ENCODE results near the gene NDUFS5.
"Not testable (repeated sequence)": the region's sequence is repeated elsewhere in the genome, so short reads cannot be mapped to it uniquely, and the experiment has no call there.

Gene NDUFS5

GRCh38 chr1:39050001-39050400, 23.9 kb downstream of the NDUFS5 start:
- Histone ChIP-seq H3K4me1 (ENCODE audit: control insufficient read depth, insufficient read depth, low read length) (no peaks in the 10 kb centered on the region), H3K36me3 (ENCODE audit: control insufficient read depth, insufficient read depth, low read length) (no peaks in the 10 kb centered on the region), H3K4me3 (ENCODE audit: low read length) (no peak overlapping the region), H3K27me3 (ENCODE audit: control insufficient read depth, insufficient read depth, low read length) (no peaks in the 10 kb centered on the region), H3K9me3 (ENCODE audit: control insufficient read depth, low read length) (no peaks in the 10 kb centered on the region), H3K9ac (ENCODE audit: low read length) (no peak overlapping the region)

DNA sequence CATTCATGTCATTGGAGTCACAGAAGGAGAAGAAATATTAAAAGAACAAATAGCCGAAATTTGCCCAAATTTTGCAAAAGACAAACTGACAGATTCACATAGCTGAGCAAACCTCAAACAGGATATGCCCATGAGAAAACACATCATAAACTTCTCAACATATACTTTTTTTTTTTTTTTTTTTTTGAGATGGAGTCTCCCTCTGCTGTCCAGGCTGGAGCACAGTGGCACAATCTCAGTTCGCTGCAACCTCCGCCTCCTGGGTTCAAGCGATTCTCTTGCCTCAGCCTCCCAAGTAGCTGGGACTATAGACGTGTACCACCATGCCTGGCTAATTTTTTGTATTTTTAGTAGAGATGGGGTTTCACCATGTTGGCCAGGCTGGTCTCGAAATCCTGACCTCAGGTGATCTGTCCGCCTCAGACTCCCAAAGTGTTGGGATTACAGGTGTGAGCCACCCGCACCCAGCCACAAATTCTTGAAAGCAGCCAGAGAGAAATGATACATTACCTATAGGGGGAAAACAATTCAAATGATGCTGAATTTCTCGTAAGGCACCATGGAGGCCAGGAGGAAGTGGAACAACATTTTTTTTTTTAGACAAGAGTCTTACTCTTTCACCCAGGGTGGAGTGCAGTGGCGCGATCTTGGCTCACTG, 25.2 kb downstream of the NDUFS5 start:
- not testable (repeated sequence) for H3K4me3 ChIP-seq (ENCODE audit: low read length); H3K36me3 ChIP-seq (ENCODE audit: control insufficient read depth, insufficient read depth, low read length); H3K27me3 ChIP-seq (ENCODE audit: control insufficient read depth, insufficient read depth, low read length); H3K9me3 ChIP-seq (ENCODE audit: control insufficient read depth, low read length); H3K4me1 ChIP-seq (ENCODE audit: control insufficient read depth, insufficient read depth, low read length); H3K9ac ChIP-seq (ENCODE audit: low read length)

- H3K27me3 ChIP-seq (ENCODE audit: control insufficient read depth, insufficient read depth, low read length) = no peaks in the 10 kb centered on the region
- no peaks in the 10 kb centered on the region for H3K36me3 ChIP-seq (ENCODE audit: control insufficient read depth, insufficient read depth, low read length)
- no peaks in the 10 kb centered on the region for H3K9me3 ChIP-seq (ENCODE audit: control insufficient read depth, low read length)
- H3K4me1 ChIP-seq (ENCODE audit: control insufficient read depth, insufficient read depth, low read length) = no peaks in the 10 kb centered on the region
- no peak overlapping the region for H3K9ac ChIP-seq (ENCODE audit: low read length)
- H3K4me3 ChIP-seq (ENCODE audit: low read length) = no peak overlapping the region
Measured at GRCh38 chr1:39051956-39052355, 25.8 kb downstream of the NDUFS5 start.

- H3K9ac ChIP-seq (ENCODE audit: low read length); H3K4me3 ChIP-seq (ENCODE audit: low read length); H3K4me1 ChIP-seq (ENCODE audit: control insufficient read depth, insufficient read depth, low read length); H3K27me3 ChIP-seq (ENCODE audit: control insufficient read depth, insufficient read depth, low read length); H3K36me3 ChIP-seq (ENCODE audit: control insufficient read depth, insufficient read depth, low read length); H3K9me3 ChIP-seq (ENCODE audit: control insufficient read depth, low read length): not testable (repeated sequence)
Measured at GRCh38 chr1:39055213-39055710, 29.1 kb downstream of the NDUFS5 start.

GRCh38 chr1:39061516-39061915, 35.4 kb downstream of the NDUFS5 start:
- not testable (repeated sequence) for H3K27me3 ChIP-seq (ENCODE audit: control insufficient read depth, insufficient read depth, low read length); H3K9me3 ChIP-seq (ENCODE audit: control insufficient read depth, low read length)

DNA sequence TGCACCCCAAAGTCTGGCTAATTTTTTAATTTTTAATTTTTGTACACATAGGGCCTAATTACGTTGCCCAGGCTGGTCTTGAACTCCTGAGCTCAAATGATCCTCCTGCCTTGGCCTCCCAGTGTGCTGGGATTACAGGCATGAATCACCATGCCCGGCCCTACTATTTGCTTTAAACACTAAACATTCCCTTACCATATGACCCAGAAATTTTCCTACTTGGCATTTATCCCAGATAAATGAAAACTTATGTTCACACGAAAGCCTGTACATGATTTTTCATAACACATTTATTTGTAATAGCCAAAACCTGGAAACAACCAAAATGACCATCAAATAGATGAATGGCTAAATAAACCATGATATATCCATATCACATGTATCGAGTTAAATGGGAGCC, 35.8 kb downstream of the NDUFS5 start:
- Histone ChIP-seq H3K9ac (ENCODE audit: low read length) (no peak overlapping the region), H3K4me3 (ENCODE audit: low read length) (no peak overlapping the region), H3K4me1 (ENCODE audit: control insufficient read depth, insufficient read depth, low read length) (peaks cover 6% of the 10 kb centered on the region), H3K36me3 (ENCODE audit: control insufficient read depth, insufficient read depth, low read length) (no peaks in the 10 kb centered on the region), H3K9me3 (ENCODE audit: control insufficient read depth, low read length) (no peaks in the 10 kb centered on the region), H3K27me3 (ENCODE audit: control insufficient read depth, insufficient read depth, low read length) (no peaks in the 10 kb centered on the region)

More at GRCh38 chr1:39061516-39061915, 35.4 kb downstream of the NDUFS5 start:
- H3K36me3 ChIP-seq (ENCODE audit: control insufficient read depth, insufficient read depth, low read length); H3K4me3 ChIP-seq (ENCODE audit: low read length); H3K4me1 ChIP-seq (ENCODE audit: control insufficient read depth, insufficient read depth, low read length); H3K9ac ChIP-seq (ENCODE audit: low read length): not testable (repeated sequence)

DNA sequence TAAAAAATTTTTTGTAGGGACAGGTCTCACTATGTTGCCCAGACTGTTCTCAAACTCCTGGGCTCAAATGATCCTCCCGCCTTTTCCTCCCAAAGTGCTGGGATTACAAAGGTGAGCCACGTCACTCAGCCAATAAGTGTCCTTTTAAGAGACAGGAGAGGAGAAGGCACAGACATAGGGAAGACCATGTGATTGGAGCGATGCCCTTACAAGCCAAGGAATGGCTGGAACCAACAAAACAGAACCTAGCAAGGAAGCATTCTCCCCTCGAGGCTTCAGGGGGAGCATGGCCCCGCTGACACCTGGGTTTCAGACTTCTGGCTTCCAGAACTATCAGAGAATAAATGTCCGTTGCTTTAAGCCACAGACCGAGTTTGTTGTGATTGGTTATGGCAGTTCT, 37.0 kb downstream of the NDUFS5 start:
- Histone ChIP-seq H3K9me3 (ENCODE audit: control insufficient read depth, low read length) (no peaks in the 10 kb centered on the region), H3K4me3 (ENCODE audit: low read length) (no peak overlapping the region), H3K9ac (ENCODE audit: low read length) (no peak overlapping the region), H3K27me3 (ENCODE audit: control insufficient read depth, insufficient read depth, low read length) (no peaks in the 10 kb centered on the region), H3K36me3 (ENCODE audit: control insufficient read depth, insufficient read depth, low read length) (no peaks in the 10 kb centered on the region), H3K4me1 (ENCODE audit: control insufficient read depth, insufficient read depth, low read length) (peaks cover 6% of the 10 kb centered on the region)

GRCh38 chr1:39063775-39064174, 37.6 kb downstream of the NDUFS5 start:
- no peaks in the 10 kb centered on the region for H3K27me3 ChIP-seq (ENCODE audit: control insufficient read depth, insufficient read depth, low read length)
- H3K4me3 ChIP-seq (ENCODE audit: low read length) = no peak overlapping the region
- H3K9ac ChIP-seq (ENCODE audit: low read length) = no peak overlapping the region
- H3K9me3 ChIP-seq (ENCODE audit: control insufficient read depth, low read length) = no peaks in the 10 kb centered on the region
- H3K4me1 ChIP-seq (ENCODE audit: control insufficient read depth, insufficient read depth, low read length) = peaks cover 6% of the 10 kb centered on the region
- H3K36me3 ChIP-seq (ENCODE audit: control insufficient read depth, insufficient read depth, low read length) = no peaks in the 10 kb centered on the region

DNA sequence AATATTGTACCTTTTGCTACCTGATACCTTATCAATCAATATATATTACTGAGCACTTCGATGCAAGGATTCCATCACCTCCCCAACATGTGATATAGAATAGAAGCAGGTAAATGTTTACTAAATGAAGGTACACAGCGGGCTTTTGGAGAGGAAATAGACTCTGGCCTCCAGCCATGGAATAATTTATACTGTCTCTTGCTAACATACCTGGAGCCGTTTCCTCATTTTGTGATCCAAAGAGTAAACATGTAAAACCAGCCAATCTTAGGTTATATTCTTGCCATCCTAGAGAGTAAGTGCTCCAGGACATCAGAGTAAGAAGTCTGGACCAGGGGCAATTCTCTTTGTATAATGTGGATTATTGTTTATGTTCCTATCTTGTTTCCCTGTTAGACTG, 39.4 kb downstream of the NDUFS5 start:
- Histone ChIP-seq H3K4me3 (ENCODE audit: low read length) (no peak overlapping the region), H3K9ac (ENCODE audit: low read length) (no peak overlapping the region), H3K36me3 (ENCODE audit: control insufficient read depth, insufficient read depth, low read length) (no peaks in the 10 kb centered on the region), H3K4me1 (ENCODE audit: control insufficient read depth, insufficient read depth, low read length) (peaks cover 6% of the 10 kb centered on the region), H3K9me3 (ENCODE audit: control insufficient read depth, low read length) (no peaks in the 10 kb centered on the region), H3K27me3 (ENCODE audit: control insufficient read depth, insufficient read depth, low read length) (no peaks in the 10 kb centered on the region)

DNA sequence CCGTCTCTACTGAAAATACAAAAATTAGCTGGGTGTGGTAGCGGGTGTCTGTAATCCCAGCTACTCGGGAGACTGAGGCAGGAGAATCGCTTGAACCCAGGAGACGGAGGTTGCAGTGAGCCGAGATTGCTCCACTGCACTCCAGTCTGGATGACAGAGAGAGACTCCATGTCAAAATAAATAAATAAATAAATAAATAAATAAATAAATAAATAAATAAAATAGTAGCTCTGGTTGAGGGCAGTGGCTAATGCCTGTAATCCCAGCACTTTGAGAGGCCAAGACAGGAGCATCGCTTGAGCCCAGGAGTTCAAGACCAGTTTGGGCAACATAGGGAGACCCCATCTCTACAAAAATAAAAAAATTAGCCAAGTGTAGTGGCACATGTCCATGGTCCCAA, 42.1 kb downstream of the NDUFS5 start:
- H3K27me3 ChIP-seq (ENCODE audit: control insufficient read depth, insufficient read depth, low read length); H3K36me3 ChIP-seq (ENCODE audit: control insufficient read depth, insufficient read depth, low read length); H3K9me3 ChIP-seq (ENCODE audit: control insufficient read depth, low read length); H3K4me3 ChIP-seq (ENCODE audit: low read length); H3K4me1 ChIP-seq (ENCODE audit: control insufficient read depth, insufficient read depth, low read length); H3K9ac ChIP-seq (ENCODE audit: low read length): not testable (repeated sequence)

- not testable (repeated sequence) for H3K27me3 ChIP-seq (ENCODE audit: control insufficient read depth, insufficient read depth, low read length); H3K9me3 ChIP-seq (ENCODE audit: control insufficient read depth, low read length); H3K36me3 ChIP-seq (ENCODE audit: control insufficient read depth, insufficient read depth, low read length); H3K9ac ChIP-seq (ENCODE audit: low read length); H3K4me1 ChIP-seq (ENCODE audit: control insufficient read depth, insufficient read depth, low read length); H3K4me3 ChIP-seq (ENCODE audit: low read length)
Measured at GRCh38 chr1:39071557-39071956, 45.4 kb downstream of the NDUFS5 start.

- H3K9me3 ChIP-seq (ENCODE audit: control insufficient read depth, low read length) = no peaks in the 10 kb centered on the region
- H3K36me3 ChIP-seq (ENCODE audit: control insufficient read depth, insufficient read depth, low read length) = no peaks in the 10 kb centered on the region
- peaks cover 17% of the 10 kb centered on the region for H3K27me3 ChIP-seq (ENCODE audit: control insufficient read depth, insufficient read depth, low read length)
- peaks cover 4% of the 10 kb centered on the region for H3K4me1 ChIP-seq (ENCODE audit: control insufficient read depth, insufficient read depth, low read length)
- no peak overlapping the region for H3K4me3 ChIP-seq (ENCODE audit: low read length)
- no peak overlapping the region for H3K9ac ChIP-seq (ENCODE audit: low read length)
Measured at GRCh38 chr1:39076127-39076798, 50.1 kb downstream of the NDUFS5 start.

Data from mucosa of stomach (tissue), 1 donor.